Stomach smooth muscle (tissue), 2 donors: ENCODE measurements around the gene GINS3.
"Not testable (repeated sequence)": the region's sequence is repeated elsewhere in the genome, so short reads cannot be mapped to it uniquely, and the experiment has no call there.

ENCODE experiments used
- H3K27ac ChIP-seq: one replicate; pipeline ENCODE4 v1.7.0; 2013; ENCODE audit warnings: mild to moderate bottlenecking, low read length, inconsistent platforms
- H3K27me3 ChIP-seq, 2 donors: one replicate each; pipeline ENCODE4 v1.7.0; 2013; ENCODE audit warnings: low read length in 2 of 2; ENCODE audit not compliant: insufficient read depth in 2 of 2, control insufficient read depth in 1 of 2
- H3K36me3 ChIP-seq, 2 donors: one replicate each; pipeline ENCODE4 v1.7.0; 2013; ENCODE audit warnings: low read length in 2 of 2; ENCODE audit not compliant: control insufficient read depth in 2 of 2, insufficient read depth in 2 of 2
- H3K4me1 ChIP-seq: one replicate; pipeline ENCODE4 v1.7.0; 2013; ENCODE audit warnings: low read length; ENCODE audit not compliant: control insufficient read depth, insufficient read depth
- H3K4me3 ChIP-seq, 2 donors: one replicate each; pipeline ENCODE4 v1.7.0; 2013; ENCODE audit warnings: low read length in 2 of 2
- H3K9ac ChIP-seq, 2 donors: one replicate each; pipeline ENCODE4 v1.7.0; 2013; ENCODE audit warnings: low read length in 2 of 2, mild to moderate bottlenecking in 1 of 2
- H3K9me3 ChIP-seq, 2 donors: one replicate each; pipeline ENCODE4 v1.7.0; 2013; ENCODE audit warnings: low read length in 2 of 2; ENCODE audit not compliant: control insufficient read depth in 2 of 2
- donor health status: healthy.
- donor health status: Pancreatic carcinoma.

GINS3 gene

GRCh38 chr16:58415003-58415402, 22.7 kb downstream of the GINS3 start:
- Histone ChIP-seq H3K9me3 (no peaks in the 10 kb centered on the region), H3K27ac (no peak overlapping the region), H3K9ac (no peak overlapping the region), H3K36me3 (no peaks in the 10 kb centered on the region), H3K27me3 (peaks cover 3 to 10% of the 10 kb centered on the region in 2 donors), H3K4me3 (no peak overlapping the region), H3K4me1 (no peaks in the 10 kb centered on the region)

GRCh38 chr16:58415961-58416360, 23.7 kb downstream of the GINS3 start:
- not testable (repeated sequence) for H3K36me3 ChIP-seq, H3K4me3 ChIP-seq, H3K9ac ChIP-seq, H3K4me1 ChIP-seq, H3K9me3 ChIP-seq, H3K27ac ChIP-seq
- H3K27me3 ChIP-seq = peaks cover 6 to 10% of the 10 kb centered on the region in 2 donors

GRCh38 chr16:58417035-58417434, 24.8 kb downstream of the GINS3 start:
- Histone ChIP-seq H3K4me3 (no peak overlapping the region), H3K9me3 (no peaks in the 10 kb centered on the region), H3K36me3 (no peaks in the 10 kb centered on the region), H3K27ac (no peak overlapping the region), H3K9ac (no peak overlapping the region), H3K4me1 (no peaks in the 10 kb centered on the region), H3K27me3 (peaks cover 6 to 10% of the 10 kb centered on the region in 2 donors)

- no peak overlapping the region for H3K9ac ChIP-seq
- no peak overlapping the region for H3K27ac ChIP-seq
- H3K27me3 ChIP-seq = peaks cover 6 to 10% of the 10 kb centered on the region in 2 donors
- H3K4me1 ChIP-seq = no peaks in the 10 kb centered on the region
- H3K4me3 ChIP-seq = no peak overlapping the region
- H3K9me3 ChIP-seq = no peaks in the 10 kb centered on the region
- no peaks in the 10 kb centered on the region for H3K36me3 ChIP-seq
These were observed 25.3 kb downstream of the GINS3 start for GRCh38 chr16:58417600-58417999.

- no peak overlapping the region for H3K27ac ChIP-seq
- no peaks in the 10 kb centered on the region for H3K4me1 ChIP-seq
- no peaks in the 10 kb centered on the region for H3K9me3 ChIP-seq
These were observed 25.8 kb downstream of the GINS3 start for GRCh38 chr16:58418026-58418425.

GRCh38 chr16:58418601-58419000, 26.3 kb downstream of the GINS3 start:
- H3K36me3 ChIP-seq = no peaks in the 10 kb centered on the region

More at GRCh38 chr16:58418026-58418425, 25.8 kb downstream of the GINS3 start:
- Histone ChIP-seq H3K36me3 (no peaks in the 10 kb centered on the region), H3K9ac (no peak overlapping the region), H3K4me3 (no peak overlapping the region), H3K27me3 (peaks cover 6 to 10% of the 10 kb centered on the region in 2 donors)

GRCh38 chr16:58419241-58419990, 27.1 kb downstream of the GINS3 start:
- no peak overlapping the region for H3K9ac ChIP-seq
- H3K4me3 ChIP-seq = no peak overlapping the region
- H3K27me3 ChIP-seq = peaks cover 6 to 10% of the 10 kb centered on the region in 2 donors
- H3K27ac ChIP-seq = no peak overlapping the region
- H3K9me3 ChIP-seq = no peaks in the 10 kb centered on the region
- H3K36me3 ChIP-seq = no peaks in the 10 kb centered on the region
- no peaks in the 10 kb centered on the region for H3K4me1 ChIP-seq

More at GRCh38 chr16:58418601-58419000, 26.3 kb downstream of the GINS3 start:
- Histone ChIP-seq H3K4me1 (no peaks in the 10 kb centered on the region), H3K9ac (no peak overlapping the region), H3K4me3 (no peak overlapping the region), H3K9me3 (no peaks in the 10 kb centered on the region), H3K27ac (no peak overlapping the region), H3K27me3 (peaks cover 6 to 10% of the 10 kb centered on the region in 2 donors)

GRCh38 chr16:58421059-58421458, 28.8 kb downstream of the GINS3 start:
- Histone ChIP-seq H3K27ac (no peak overlapping the region), H3K27me3 (peaks cover 6 to 10% of the 10 kb centered on the region in 2 donors), H3K9me3 (no peaks in the 10 kb centered on the region), H3K36me3 (no peaks in the 10 kb centered on the region), H3K4me3 (no peak overlapping the region), H3K9ac (no peak overlapping the region), H3K4me1 (no peaks in the 10 kb centered on the region)

GRCh38 chr16:58421529-58421928, 29.3 kb downstream of the GINS3 start:
- Histone ChIP-seq H3K4me1 (no peaks in the 10 kb centered on the region), H3K36me3 (no peaks in the 10 kb centered on the region), H3K4me3 (no peak overlapping the region), H3K27ac (no peak overlapping the region), H3K9ac (no peak overlapping the region), H3K9me3 (no peaks in the 10 kb centered on the region), H3K27me3 (peaks cover 6 to 10% of the 10 kb centered on the region in 2 donors)

- Histone ChIP-seq H3K27ac (no peak overlapping the region), H3K9me3 (no peaks in the 10 kb centered on the region), H3K4me3 (no peak overlapping the region), H3K36me3 (no peaks in the 10 kb centered on the region), H3K9ac (no peak overlapping the region), H3K27me3 (peaks cover 4 to 10% of the 10 kb centered on the region in 2 donors), H3K4me1 (no peaks in the 10 kb centered on the region)
These were observed 30.5 kb downstream of the GINS3 start for GRCh38 chr16:58422809-58423208.

- Histone ChIP-seq H3K4me3 (no peak overlapping the region), H3K9ac (no peak overlapping the region), H3K9me3 (no peaks in the 10 kb centered on the region), H3K27me3 (peaks cover 2 to 4% of the 10 kb centered on the region in 2 donors), H3K4me1 (no peaks in the 10 kb centered on the region), H3K36me3 (no peaks in the 10 kb centered on the region), H3K27ac (no peak overlapping the region)
These were observed 33.0 kb downstream of the GINS3 start for GRCh38 chr16:58425245-58425644.
